Endothelial cell of umbilical vein (primary cell): Measurements from ENCODE around the gene PPP1R16B. TPM values are rescaled to one million over a fixed set of nuclear protein-coding genes. Genes with fewer than 3 reads are reported as not detected.

Experiments
- BruUV-seq: library from RNA; stranded (reverse); fragments of 400-500 nt; replicated peaks from 2 replicates; lab custom pipeline; 2021; lab: Mats Ljungman, UMichigan
- CTCF ChIA-PET: fragments of 300-600, 350-600 bp; sonication (Branson Sonifier 250); formaldehyde crosslinking; loops from one replicate; lab custom pipeline; 2021; ENCODE audit warnings: antibody characterized with exemption, inconsistent platforms; lab: Charles Lee
- POLR2A ChIA-PET: fragments of 300-600, 350-600 bp; sonication (Branson Sonifier 250); formaldehyde crosslinking; loops from one replicate; lab custom pipeline; 2021; ENCODE audit warnings: antibody characterized with exemption, inconsistent platforms; lab: Charles Lee
- DNase-seq: peaks from one replicate; pipeline ENCODE4 v3.0.0-alpha.2; 2011; ENCODE audit warnings: low read depth, low spot score
- FAIRE-seq: peaks from 2 replicates; lab custom pipeline; 2011; peaks lifted over from hg19 to GRCh38; lab: Jason Lieb, UNC
- H2AFZ ChIP-seq: 2 replicates; pipeline ENCODE4 v1.6.0; 2012; ENCODE audit warnings: low read depth, low read length, control low read depth, inconsistent platforms
- H3K27ac ChIP-seq: 2 replicates; pipeline ENCODE4 v1.5.1; 2011; ENCODE audit warnings: low read depth, mild to moderate bottlenecking, control low read depth, low read length, moderate library complexity; ENCODE audit not compliant: insufficient read depth
- H3K27me3 ChIP-seq, 2 experiments: 2 replicates each; pipeline versions ENCODE4 v1.6.0 to v1.6.1; 2011; ENCODE audit warnings: low read length in 2 of 2, mixed read lengths in 1 of 2; ENCODE audit not compliant: control insufficient read depth in 2 of 2, insufficient read depth in 2 of 2
- H3K36me3 ChIP-seq, 2 experiments: 2 replicates in 1 of 2; 3 replicates in 1 of 2; pipeline ENCODE4 v1.5.1; 2011; ENCODE audit warnings: low read length in 2 of 2, mild to moderate bottlenecking in 1 of 2, moderate library complexity in 1 of 2; ENCODE audit not compliant: control insufficient read depth in 2 of 2, insufficient read depth in 2 of 2; ENCODE audit errors: extremely low read depth in 1 of 2
- H3K4me1 ChIP-seq: 3 replicates; pipeline ENCODE4 v1.5.1; 2011; ENCODE audit warnings: mild to moderate bottlenecking, low read length; ENCODE audit not compliant: control insufficient read depth, insufficient read depth; ENCODE audit errors: extremely low read depth
- H3K4me2 ChIP-seq: 2 replicates; pipeline ENCODE4 v1.6.1; 2011; ENCODE audit warnings: low read length, control low read depth, mixed read lengths; ENCODE audit not compliant: insufficient read depth
- H3K4me3 ChIP-seq, 3 experiments: fragments of 200-600 bp in 1 of 3; sonication (generic), shearing (Covaris generic) in 1 of 3; replicated peaks in 1 of 3; 2 replicates each; pipeline ENCODE4 v1.5.1; 2011 to 2016; ENCODE audit warnings: control low read depth in 3 of 3, low read length in 3 of 3, mild to moderate bottlenecking in 2 of 3, inconsistent platforms in 1 of 3, low read depth in 1 of 3, moderate library complexity in 1 of 3; ENCODE audit not compliant: insufficient read depth in 1 of 3
- H3K79me2 ChIP-seq: 2 replicates; pipeline ENCODE4 v1.6.0; 2012; ENCODE audit warnings: low read length, inconsistent platforms; ENCODE audit not compliant: control insufficient read depth, insufficient read depth
- H3K9ac ChIP-seq: replicated peaks from 2 replicates; pipeline ENCODE3; 2011; ENCODE audit warnings: low read length, control low read depth; ENCODE audit not compliant: insufficient read depth; ENCODE audit errors: extremely low read depth
- H3K9me1 ChIP-seq: replicated peaks from 3 replicates; pipeline ENCODE4 v1.6.0; 2011; ENCODE audit warnings: mild to moderate bottlenecking, low read length; ENCODE audit not compliant: control insufficient read depth, insufficient read depth; ENCODE audit errors: extremely low read depth
- H3K9me3 ChIP-seq: replicated peaks from 2 replicates; pipeline ENCODE4 v1.5.1; 2012; ENCODE audit warnings: low read length, inconsistent platforms; ENCODE audit not compliant: control insufficient read depth, insufficient read depth
- H4K20me1 ChIP-seq: replicated peaks from 2 replicates; pipeline ENCODE3; 2011; ENCODE audit warnings: mild to moderate bottlenecking, low read length; ENCODE audit not compliant: control insufficient read depth, insufficient read depth; ENCODE audit errors: extremely low read depth
- CTCF ChIP-seq, 2 donors: IDR thresholded peaks; 1 replicate in 1 of 2; 2 replicates in 1 of 2; pipeline ENCODE4 v1.5.1; 2011; ENCODE audit warnings: low read length in 2 of 2, mild to moderate bottlenecking in 2 of 2, moderate library complexity in 2 of 2, control low read depth in 1 of 2, inconsistent platforms in 1 of 2, low read depth in 1 of 2; ENCODE audit not compliant: insufficient read depth in 1 of 2; ENCODE audit errors: extremely low read depth in 1 of 2
- EZH2 ChIP-seq: IDR thresholded peaks from 2 replicates; pipeline ENCODE4 v1.6.1; 2012; ENCODE audit warnings: borderline replicate concordance, low read depth, mild to moderate bottlenecking, moderate library complexity, low read length, inconsistent platforms; ENCODE audit not compliant: severe bottlenecking
- FOS ChIP-seq: IDR thresholded peaks from 2 replicates; pipeline ENCODE4 v1.6.1; 2011; ENCODE audit warnings: mild to moderate bottlenecking, low read length, moderate library complexity, borderline replicate concordance; ENCODE audit not compliant: insufficient read depth
- GATA2 ChIP-seq: IDR thresholded peaks from 2 replicates; pipeline ENCODE4 v1.7.0; 2011; ENCODE audit warnings: low read depth, mild to moderate bottlenecking, moderate library complexity, mixed read lengths, low read length; ENCODE audit not compliant: insufficient read length, insufficient read depth
- JUN ChIP-seq: IDR thresholded peaks from 2 replicates; pipeline ENCODE4 v1.6.1; 2011; ENCODE audit warnings: borderline replicate concordance, low read depth; ENCODE audit not compliant: insufficient read length, insufficient read depth
- MAX ChIP-seq: IDR thresholded peaks from 2 replicates; pipeline ENCODE4 v1.6.1; 2011; ENCODE audit not compliant: insufficient read depth, insufficient read length
- MYC ChIP-seq: IDR thresholded peaks from one replicate; pipeline ENCODE4 v1.6.1; 2011; ENCODE audit warnings: mild to moderate bottlenecking, low read depth, low read length
- POLR2A ChIP-seq: IDR thresholded peaks from 2 replicates; pipeline ENCODE4 v1.6.1; 2012; ENCODE audit warnings: low read depth, mild to moderate bottlenecking, control low read depth, low read length
- POLR2AphosphoS5 ChIP-seq: IDR thresholded peaks from 2 replicates; pipeline ENCODE4 v1.6.1; 2012; ENCODE audit warnings: low read depth, mild to moderate bottlenecking, control low read depth, low read length, moderate library complexity; ENCODE audit not compliant: insufficient read depth
- dilution Hi-C: fragments of 300-500 bp; cut with MboI; formaldehyde crosslinking; loops from one replicate; pipeline ENCODE4 v1.15.0; 2019; ENCODE audit warnings: low sequenced_read_pairs; ENCODE audit not compliant: extremely low pct_ligation_motif_present
- intact Hi-C: fragments of 100-400 bp; cut with micrococcal nuclease; formaldehyde crosslinking; loops from one replicate; pipeline ENCODE4 v1.10.0; 2022
- polyA plus RNA-seq, 4 experiments: library from polyadenylated mRNA; depleted of rRNA in 3 of 4; stranded (reverse) in 3 of 4; unstranded in 1 of 4; fragments of >200 nt; gene quantifications; 2 replicates each; pipeline versions ENCODE4 v1.2.1 to v1.2.3, GENCODE V29; 2011 to 2012; ENCODE audit warnings: missing spikeins in 1 of 4
- total RNA-seq: library from RNA; stranded (reverse); gene quantifications from 2 replicates; pipeline ENCODE4 v1.2.3, GENCODE V29; 2021

The PPP1R16B gene
- total and polyA plus RNA-seq, 2 donors (not counting 3 experiments of a cell fraction or from before 2014, with no cell fraction given): 34.7 to 68.1 TPM

GRCh38 chr20:38941726-38942389 lies 136.4 kb downstream of the PPP1R16B start:
- no peak overlapping the region for H2AFZ ChIP-seq
- no peaks in the 10 kb centered on the region for H3K9me3 ChIP-seq
- peaks cover 7% of the 10 kb centered on the region for H3K4me1 ChIP-seq
- ChIA-PET CTCF (interaction anchor here (1.1 to 1.7 kb wide), 4 partner anchors 14 to 53 kb away, joined by 3 to 6 read pairs (median 4); partner anchors contain the start of genes DHX35 and FAM83D), POLR2A (no interaction called here)
- no peak overlapping the region for H3K4me3 ChIP-seq
- peaks cover 0 to 23% of the 10 kb centered on the region in 2 experiments for H3K36me3 ChIP-seq
- H3K9ac ChIP-seq: no peak overlapping the region
- BruUV-seq: no TSS peak
- intact Hi-C loops (no loop called here), dilution Hi-C loops (no loop called here)
- H3K27me3 ChIP-seq: no peaks in the 10 kb centered on the region
- DNase-seq: no peak
- H4K20me1 ChIP-seq: no peaks in the 10 kb centered on the region
- TF ChIP-seq JUN (no peak), CTCF (IDR thresholded peaks at IDR 0.05; ENCODE audit: extremely low read depth in 1 of 2, insufficient read depth in 1 of 2, low read depth in 1 of 2, low read length in 2 of 2) (no peak), FOS (no peak), POLR2AphosphoS5 (no peak), MYC (no peak), EZH2 (no peak), MAX (no peak), GATA2 (no peak), POLR2A (no peak)
- peaks cover 86% of the 10 kb centered on the region for H3K79me2 ChIP-seq
- no peak overlapping the region for H3K27ac ChIP-seq
- no peak overlapping the region for H3K4me2 ChIP-seq
- FAIRE-seq: no peak
- H3K9me1 ChIP-seq: no peaks in the 10 kb centered on the region
